Loucy (cell line): Measurements from ENCODE around the gene CCBE1.

Experiments
- H2AFZ ChIP-seq: fragments of 200-600 bp; sonication (generic); 2 replicates; pipeline ENCODE4 v1.6.0; 2016; ENCODE audit warnings: antibody characterized with exemption, mild to moderate bottlenecking, low read length, moderate library complexity
- H3F3A ChIP-seq: fragments of 200-600 bp; 2 replicates; pipeline ENCODE4 v1.6.0; 2016; ENCODE audit warnings: antibody characterized with exemption, low read depth, mild to moderate bottlenecking
- H3K27me3 ChIP-seq: fragments of 200-600 bp; sonication (generic); 2 replicates; pipeline ENCODE4 v1.6.1; 2014; ENCODE audit warnings: low read length, mild to moderate bottlenecking; ENCODE audit not compliant: insufficient read depth, poor library complexity, severe bottlenecking
- H3K36me3 ChIP-seq: fragments of 200-600 bp; sonication (generic); 2 replicates; pipeline ENCODE4 v1.6.1; 2016; ENCODE audit warnings: low read length; ENCODE audit not compliant: insufficient read depth
- H3K4me1 ChIP-seq: fragments of 200-600 bp; sonication (generic); 2 replicates; pipeline ENCODE4 v1.5.1; 2014; ENCODE audit warnings: low read length, mild to moderate bottlenecking; ENCODE audit not compliant: insufficient read depth, poor library complexity, severe bottlenecking
- H3K4me2 ChIP-seq: fragments of 200-600 bp; sonication (generic); 2 replicates; pipeline ENCODE4 v1.6.0; 2014; ENCODE audit warnings: antibody characterized with exemption, low read length, low read depth, mild to moderate bottlenecking; ENCODE audit not compliant: poor library complexity, severe bottlenecking
- H3K4me3 ChIP-seq: fragments of 200-600 bp; sonication (generic); 2 replicates; pipeline ENCODE4 v1.5.1; 2014; ENCODE audit warnings: low read length, mild to moderate bottlenecking, mixed read lengths; ENCODE audit not compliant: poor library complexity, severe bottlenecking
- H3K79me2 ChIP-seq: fragments of 200-600 bp; sonication (generic); 2 replicates; pipeline ENCODE4 v1.6.1; 2014; ENCODE audit warnings: low read length; ENCODE audit not compliant: insufficient read depth
- H3K9ac ChIP-seq: fragments of 200-600 bp; sonication (generic); 2 replicates; pipeline ENCODE4 v1.6.0; 2014; ENCODE audit warnings: mild to moderate bottlenecking, low read depth, low read length, moderate library complexity; ENCODE audit not compliant: poor library complexity, severe bottlenecking
- H3K9me2 ChIP-seq: fragments of 200-600 bp; sonication (generic); replicated peaks from 2 replicates; pipeline ENCODE4 v1.6.1; 2016; ENCODE audit warnings: low read depth, low read length, mixed read lengths
- H3K9me3 ChIP-seq: fragments of 200-600 bp; sonication (generic); 2 replicates; pipeline ENCODE4 v1.6.1; 2014; ENCODE audit warnings: mild to moderate bottlenecking, antibody characterized with exemption, low read length, low read depth; ENCODE audit not compliant: insufficient read depth
- H4K20me1 ChIP-seq: fragments of 200-600 bp; sonication (generic); 2 replicates; pipeline ENCODE4 v1.6.0; 2014; ENCODE audit warnings: antibody characterized with exemption, low read length, mild to moderate bottlenecking; ENCODE audit not compliant: insufficient read depth, poor library complexity, severe bottlenecking
- EZH2phosphoT487 ChIP-seq: fragments of 200-600 bp; IDR thresholded peaks from 2 replicates; pipeline ENCODE4 v1.6.1; 2018; ENCODE audit warnings: antibody characterized with exemption, mild to moderate bottlenecking, moderate library complexity, borderline replicate concordance
- TF ChIP-seq, protein P1 (sequence below): fragments of 200-600 bp; sonication (generic); conservative IDR thresholded peaks from 2 replicates; pipeline ENCODE4 v1.5.1; 2014; ENCODE audit warnings: mild to moderate bottlenecking, antibody characterized with exemption, low read length

CCBE1 gene

DNA sequence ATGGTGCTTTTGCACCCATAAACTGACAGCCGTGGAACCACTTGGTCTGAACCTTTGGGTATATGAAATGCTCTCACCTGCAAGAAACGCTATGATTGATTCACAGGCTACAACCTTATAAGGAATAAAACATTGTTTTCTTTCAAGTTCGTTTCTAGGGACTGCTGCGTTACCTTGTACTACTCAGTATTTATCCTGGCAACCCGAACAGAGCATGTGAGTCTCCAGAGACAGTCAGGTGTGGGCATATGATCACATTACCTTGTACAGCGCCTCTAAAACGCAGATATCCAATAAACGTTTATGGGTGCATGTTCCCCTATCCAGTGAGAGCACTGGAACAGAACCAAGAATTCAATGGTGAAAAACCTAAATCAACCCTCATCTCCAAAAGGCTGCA, 1.7 kb downstream of the CCBE1 start:
- H3K4me3 ChIP-seq = no peak overlapping the region
- no peak overlapping the region for H2AFZ ChIP-seq
- no peak overlapping the region for H3K9ac ChIP-seq
- H3K36me3 ChIP-seq = no peaks in the 10 kb centered on the region
- peaks cover 5% of the 10 kb centered on the region for H3K4me1 ChIP-seq
- no peaks in the 10 kb centered on the region for H3K9me3 ChIP-seq
- H3K4me2 ChIP-seq = no peak overlapping the region
- H3F3A ChIP-seq = no peaks in the 10 kb centered on the region
- TF ChIP-seq, protein P1, sequence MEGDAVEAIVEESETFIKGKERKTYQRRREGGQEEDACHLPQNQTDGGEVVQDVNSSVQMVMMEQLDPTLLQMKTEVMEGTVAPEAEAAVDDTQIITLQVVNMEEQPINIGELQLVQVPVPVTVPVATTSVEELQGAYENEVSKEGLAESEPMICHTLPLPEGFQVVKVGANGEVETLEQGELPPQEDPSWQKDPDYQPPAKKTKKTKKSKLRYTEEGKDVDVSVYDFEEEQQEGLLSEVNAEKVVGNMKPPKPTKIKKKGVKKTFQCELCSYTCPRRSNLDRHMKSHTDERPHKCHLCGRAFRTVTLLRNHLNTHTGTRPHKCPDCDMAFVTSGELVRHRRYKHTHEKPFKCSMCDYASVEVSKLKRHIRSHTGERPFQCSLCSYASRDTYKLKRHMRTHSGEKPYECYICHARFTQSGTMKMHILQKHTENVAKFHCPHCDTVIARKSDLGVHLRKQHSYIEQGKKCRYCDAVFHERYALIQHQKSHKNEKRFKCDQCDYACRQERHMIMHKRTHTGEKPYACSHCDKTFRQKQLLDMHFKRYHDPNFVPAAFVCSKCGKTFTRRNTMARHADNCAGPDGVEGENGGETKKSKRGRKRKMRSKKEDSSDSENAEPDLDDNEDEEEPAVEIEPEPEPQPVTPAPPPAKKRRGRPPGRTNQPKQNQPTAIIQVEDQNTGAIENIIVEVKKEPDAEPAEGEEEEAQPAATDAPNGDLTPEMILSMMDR = no peak
- no peak for TF ChIP-seq EZH2phosphoT487
- H3K79me2 ChIP-seq = no peaks in the 10 kb centered on the region
- H4K20me1 ChIP-seq = no peaks in the 10 kb centered on the region
- no peaks in the 10 kb centered on the region for H3K9me2 ChIP-seq
- H3K27me3 ChIP-seq = no peaks in the 10 kb centered on the region

DNA sequence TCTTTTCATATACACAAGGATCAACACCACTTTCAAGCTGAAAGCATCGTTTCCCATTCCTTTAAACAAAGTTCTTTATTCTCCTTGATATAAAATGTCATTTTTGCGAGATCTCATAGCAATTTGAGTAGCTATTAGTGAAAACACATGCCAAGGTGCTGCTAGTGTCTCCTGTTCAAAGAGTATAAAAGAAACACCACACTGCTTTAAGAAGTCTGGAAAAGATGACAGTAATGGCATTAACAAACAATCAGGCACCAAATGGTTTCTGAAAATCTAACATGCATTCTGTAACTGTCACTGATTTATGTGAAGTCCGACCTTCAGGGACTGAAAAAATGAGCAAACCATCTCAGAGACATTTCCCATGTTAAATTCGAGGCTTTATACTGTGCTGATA, 2.4 kb downstream of the CCBE1 start:
- H3F3A ChIP-seq = no peaks in the 10 kb centered on the region
- no peaks in the 10 kb centered on the region for H3K9me2 ChIP-seq
- H3K9me3 ChIP-seq = no peaks in the 10 kb centered on the region
- H4K20me1 ChIP-seq = no peaks in the 10 kb centered on the region
- H2AFZ ChIP-seq = no peak overlapping the region
- no peaks in the 10 kb centered on the region for H3K27me3 ChIP-seq
- H3K4me1 ChIP-seq = peaks cover 11% of the 10 kb centered on the region
- H3K36me3 ChIP-seq = no peaks in the 10 kb centered on the region
- H3K9ac ChIP-seq = no peak overlapping the region
- no peak overlapping the region for H3K4me2 ChIP-seq
- TF ChIP-seq, protein P1 = no peak
- no peak for TF ChIP-seq EZH2phosphoT487
- H3K4me3 ChIP-seq = no peak overlapping the region
- H3K79me2 ChIP-seq = no peaks in the 10 kb centered on the region

DNA sequence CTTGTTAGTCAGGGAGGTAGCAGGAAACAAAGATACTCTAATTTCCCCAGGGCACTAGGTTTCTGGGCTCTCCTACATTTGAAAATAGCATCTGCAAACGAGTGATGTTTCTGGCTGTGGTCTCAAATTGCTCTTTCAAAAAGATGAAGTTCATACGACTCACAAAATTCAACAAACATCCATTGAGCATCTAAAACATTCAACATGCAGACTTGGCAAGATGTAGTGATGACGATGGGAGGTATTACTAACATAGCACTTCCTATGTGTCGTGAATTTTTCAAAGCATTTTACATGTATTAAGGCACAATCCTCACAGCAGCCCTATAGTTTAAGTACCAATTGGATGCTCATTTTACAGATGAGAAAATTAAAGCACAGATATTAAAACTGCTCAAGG, 5.2 kb downstream of the CCBE1 start:
- no peaks in the 10 kb centered on the region for H3F3A ChIP-seq
- no peaks in the 10 kb centered on the region for H4K20me1 ChIP-seq
- H3K9me3 ChIP-seq = no peaks in the 10 kb centered on the region
- no peaks in the 10 kb centered on the region for H3K36me3 ChIP-seq
- no peak overlapping the region for H3K4me2 ChIP-seq
- H3K79me2 ChIP-seq = no peaks in the 10 kb centered on the region
- H3K9me2 ChIP-seq = no peaks in the 10 kb centered on the region
- no peak overlapping the region for H3K9ac ChIP-seq
- TF ChIP-seq EZH2phosphoT487 = no peak
- TF ChIP-seq, protein P1 = no peak
- peaks cover 11% of the 10 kb centered on the region for H3K4me1 ChIP-seq
- no peaks in the 10 kb centered on the region for H3K27me3 ChIP-seq
- no peak overlapping the region for H2AFZ ChIP-seq
- no peak overlapping the region for H3K4me3 ChIP-seq
